Measurements from ENCODE around the gene RAD51B.
"Not testable (repeated sequence)": the region's sequence is repeated elsewhere in the genome, so short reads cannot be mapped to it uniquely, and the experiment has no call there.

Gene RAD51B

DNA sequence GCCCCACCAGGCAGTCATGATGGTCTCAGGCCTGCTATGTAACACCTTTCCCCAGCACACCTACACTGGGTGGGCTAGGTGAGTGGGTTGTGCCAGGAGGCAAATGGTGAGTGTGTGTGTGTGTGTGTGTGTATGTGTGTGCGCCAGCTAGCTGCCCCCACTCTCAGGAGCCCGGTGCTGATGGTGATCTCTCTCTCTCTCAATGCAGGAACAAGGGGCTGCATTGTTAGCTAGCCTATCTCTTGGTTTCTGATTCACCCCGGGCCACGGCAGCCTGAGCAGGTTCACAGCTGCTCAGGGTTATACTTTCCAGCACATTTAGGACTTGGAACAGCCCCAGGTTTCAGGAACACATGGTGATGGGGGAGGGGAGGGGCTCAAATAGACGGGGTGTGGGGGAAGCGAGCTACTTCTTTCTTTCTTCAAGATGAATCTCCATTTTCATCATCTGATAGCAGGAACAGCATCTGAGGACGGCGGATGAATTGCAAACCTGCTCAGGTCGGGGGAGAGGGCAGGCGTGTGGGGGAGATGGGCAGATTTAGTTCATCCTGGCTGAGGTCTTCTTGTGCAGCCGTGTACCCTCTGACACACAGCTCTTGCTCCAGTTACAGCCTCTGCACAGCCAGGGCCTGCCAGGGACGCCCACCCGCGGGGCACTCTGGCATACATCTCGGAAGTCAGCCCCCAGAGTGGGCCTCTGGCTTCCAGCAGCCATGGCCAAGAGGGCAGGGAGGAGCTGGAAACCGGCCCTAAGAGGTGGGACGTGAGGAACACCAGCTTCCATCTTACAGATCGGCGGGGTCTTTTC is 835.6 kb downstream of the RAD51B start:
- no peak for DNase-seq

DNA sequence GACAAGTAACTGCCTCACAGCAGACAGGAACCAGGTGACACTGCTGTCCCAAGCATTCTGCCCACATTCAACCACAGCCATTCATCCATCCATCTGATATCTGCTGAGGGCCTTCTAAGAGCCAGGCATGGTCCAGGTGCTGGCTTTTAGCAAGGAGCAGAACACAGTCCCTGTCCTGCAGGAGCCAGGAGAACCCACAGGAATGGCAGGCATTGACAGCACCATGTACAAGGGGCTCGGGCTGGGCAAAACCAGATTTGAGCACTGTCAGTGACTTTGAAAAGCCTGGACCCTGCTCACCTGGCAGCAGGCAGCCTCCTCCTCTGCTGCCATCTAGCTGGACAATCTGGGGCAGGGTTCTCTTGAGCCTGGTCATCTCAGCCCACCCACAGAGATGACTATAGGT is 836.3 kb downstream of the RAD51B start:
- peak; percentile 5 for DNase-seq

DNA sequence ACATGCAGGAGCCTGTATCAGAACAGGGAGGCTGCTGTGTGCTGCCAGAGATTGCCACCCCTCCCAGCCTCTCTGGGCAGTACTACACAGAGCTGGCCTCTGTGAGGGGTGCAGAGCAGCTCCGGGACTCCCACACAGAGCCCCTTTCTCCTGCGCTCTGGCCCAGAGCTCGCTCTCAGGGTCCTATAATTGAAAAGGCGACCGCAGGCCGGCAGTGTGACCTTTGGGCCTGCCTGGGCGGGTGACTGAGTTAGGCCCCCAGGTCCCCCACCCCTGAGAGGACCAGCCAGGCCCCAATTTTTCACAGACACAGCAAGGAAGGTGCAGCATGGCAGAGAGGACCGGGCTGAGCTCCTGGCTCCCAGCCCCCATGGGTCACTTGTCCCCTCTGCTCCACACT is 836.9 kb downstream of the RAD51B start:
- no peak for DNase-seq

- DNase-seq = no peak
These were observed 837.9 kb downstream of the RAD51B start for GRCh38 chr14:68657300-68658028.

GRCh38 chr14:68658029-68658509 is 838.5 kb downstream of the RAD51B start:
- no peak for DNase-seq

DNA sequence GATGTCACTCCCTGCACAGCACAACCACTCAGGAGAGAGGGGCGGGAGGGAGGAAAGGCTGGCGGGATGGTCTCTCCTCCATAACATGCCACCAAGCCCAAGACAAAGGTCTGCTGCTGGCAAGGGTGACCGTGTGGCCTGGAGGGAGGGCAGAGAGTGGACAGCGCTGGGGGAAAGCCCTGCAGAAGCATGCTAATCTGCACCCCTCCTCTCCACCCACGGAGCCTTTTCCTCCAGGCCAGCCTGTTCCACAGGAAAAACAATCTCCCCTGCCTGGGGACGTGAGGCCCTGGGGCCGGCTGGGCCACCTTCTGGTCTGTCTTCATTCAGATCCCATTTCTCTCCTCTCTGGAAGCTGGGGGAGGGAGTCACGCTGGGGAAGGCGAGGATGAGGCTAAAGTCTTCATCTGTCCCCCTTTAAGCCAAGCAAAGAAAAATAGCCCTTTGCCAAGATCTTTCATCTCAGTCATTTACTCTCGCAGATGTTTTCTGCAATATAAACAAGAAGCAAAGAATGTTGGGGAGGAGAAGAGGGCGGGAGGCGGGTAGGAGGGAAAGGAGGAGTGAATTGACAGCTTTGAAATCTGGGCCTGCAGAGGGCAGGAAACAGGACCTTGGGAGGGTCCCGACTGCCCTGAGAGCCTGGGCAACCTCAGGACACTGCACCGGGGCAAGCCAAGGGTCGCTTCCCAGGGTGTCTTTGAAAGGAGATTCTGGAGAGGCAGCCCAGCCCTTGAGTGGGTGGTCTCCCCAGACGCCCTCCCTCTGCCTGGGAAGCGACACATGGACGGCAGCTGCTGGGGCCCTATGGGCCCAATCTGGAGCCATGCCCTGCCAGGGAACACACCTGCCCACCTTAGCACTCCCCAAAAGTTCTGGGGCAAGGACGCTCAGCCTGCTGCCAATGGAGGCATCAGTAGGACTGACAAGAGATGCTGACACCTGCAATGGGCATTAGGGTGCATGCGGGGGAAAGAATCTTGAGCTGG is 839.7 kb downstream of the RAD51B start:
- no peak for DNase-seq

DNA sequence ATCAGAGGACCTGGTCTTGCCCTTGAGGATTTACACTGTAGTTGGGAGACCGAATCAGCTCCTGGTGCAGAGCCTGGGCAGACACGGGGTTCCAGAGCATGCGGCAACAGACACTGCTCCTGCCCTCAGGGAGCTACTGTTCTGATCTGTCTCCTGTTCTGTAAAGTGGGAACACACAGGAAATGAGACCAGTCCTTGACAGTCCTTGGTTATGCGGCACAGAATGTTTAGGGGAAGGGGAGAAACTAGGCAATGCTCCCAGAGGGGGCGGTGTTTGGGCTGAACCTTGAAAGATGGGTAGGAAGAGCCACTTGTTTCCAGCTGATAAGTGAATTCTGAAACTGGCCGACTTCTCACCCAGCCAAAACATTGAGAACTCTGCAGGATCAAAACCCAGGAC is 840.9 kb downstream of the RAD51B start:
- no peak for DNase-seq

- no peak for DNase-seq
These were observed 841.9 kb downstream of the RAD51B start for GRCh38 chr14:68661226-68662225.

GRCh38 chr14:68662392-68662791 is 842.8 kb downstream of the RAD51B start:
- no peak for DNase-seq

DNA sequence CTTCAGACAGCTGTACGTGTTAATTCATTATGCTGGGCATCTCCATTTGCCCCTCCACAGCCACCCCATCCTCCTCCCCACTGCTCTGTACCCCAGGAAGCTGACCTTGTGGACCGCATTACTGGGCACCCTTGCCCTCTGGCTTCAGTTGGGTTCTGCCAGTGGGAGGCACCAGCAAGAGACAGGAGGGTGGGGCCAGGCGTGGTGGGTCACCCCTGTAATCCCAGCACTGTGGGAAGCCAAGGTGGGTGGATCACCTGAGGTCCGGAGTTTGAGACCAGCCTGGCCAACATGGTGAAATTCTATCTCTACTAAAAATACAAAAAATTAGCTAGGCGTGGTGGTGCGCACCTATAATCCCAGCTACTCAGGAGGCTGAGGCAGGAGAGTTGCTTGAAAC is 843.2 kb downstream of the RAD51B start:
- DNase-seq = not testable (repeated sequence)

DNA sequence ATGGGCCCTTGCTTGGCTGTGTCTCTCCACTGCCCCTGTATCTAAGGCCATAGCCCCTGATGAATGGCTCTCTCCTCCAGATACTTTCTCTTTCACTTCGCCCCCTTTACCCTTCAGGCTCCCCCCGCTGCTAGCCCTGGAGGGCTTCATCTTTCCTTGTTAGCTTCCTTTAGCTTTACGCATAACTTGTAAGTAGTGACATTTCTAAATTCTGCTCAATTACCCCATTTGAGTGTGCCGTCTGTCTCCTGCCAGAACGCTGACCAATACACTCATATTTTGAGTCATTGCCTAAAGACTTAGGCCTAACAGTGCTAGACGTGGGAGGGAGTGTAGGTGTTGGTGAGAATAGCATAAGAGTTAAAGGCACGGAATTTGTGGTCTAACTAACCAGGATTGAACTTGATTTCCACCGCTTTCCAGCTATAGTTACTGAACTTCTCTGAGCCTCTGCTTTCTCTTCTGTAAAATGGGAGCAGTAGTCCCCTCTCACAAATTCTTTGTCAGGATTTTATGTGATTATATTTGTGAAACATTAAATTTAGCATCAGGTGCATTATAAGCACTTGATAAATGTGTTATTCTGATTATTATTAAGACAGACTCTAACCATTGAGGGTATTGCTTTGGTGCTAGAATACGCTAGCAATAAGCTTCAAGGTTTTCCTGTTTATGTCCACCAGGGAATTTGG is 844.0 kb downstream of the RAD51B start:
- no peak for DNase-seq

GRCh38 chr14:68664225-68664681 is 844.7 kb downstream of the RAD51B start:
- DNase-seq = no peak

GRCh38 chr14:68665131-68665530 is 845.6 kb downstream of the RAD51B start:
- DNase-seq = no peak

GRCh38 chr14:68665792-68666204 is 846.2 kb downstream of the RAD51B start:
- DNase-seq = no peak

- no peak for DNase-seq
These were observed 846.7 kb downstream of the RAD51B start for GRCh38 chr14:68666236-68666635.

DNA sequence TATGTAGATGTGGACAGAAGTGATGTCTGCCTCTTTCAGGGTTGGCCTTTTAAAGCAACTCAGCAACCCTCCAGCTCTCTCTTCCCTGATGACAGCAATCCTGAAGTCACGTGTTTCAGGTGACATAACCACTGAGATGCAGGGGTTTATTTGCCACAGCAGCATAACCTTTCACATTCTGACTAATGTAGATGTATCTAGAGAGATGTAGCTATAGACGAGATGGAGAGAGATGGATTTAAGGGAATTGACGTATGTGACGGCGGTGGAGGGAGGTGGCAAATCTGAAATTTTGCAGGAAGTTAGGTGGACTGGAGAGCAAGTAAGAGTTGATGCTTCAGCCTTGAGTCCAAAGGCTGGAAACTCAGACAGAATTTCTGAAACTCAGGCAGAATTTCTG is 847.3 kb downstream of the RAD51B start:
- no peak for DNase-seq

DNA sequence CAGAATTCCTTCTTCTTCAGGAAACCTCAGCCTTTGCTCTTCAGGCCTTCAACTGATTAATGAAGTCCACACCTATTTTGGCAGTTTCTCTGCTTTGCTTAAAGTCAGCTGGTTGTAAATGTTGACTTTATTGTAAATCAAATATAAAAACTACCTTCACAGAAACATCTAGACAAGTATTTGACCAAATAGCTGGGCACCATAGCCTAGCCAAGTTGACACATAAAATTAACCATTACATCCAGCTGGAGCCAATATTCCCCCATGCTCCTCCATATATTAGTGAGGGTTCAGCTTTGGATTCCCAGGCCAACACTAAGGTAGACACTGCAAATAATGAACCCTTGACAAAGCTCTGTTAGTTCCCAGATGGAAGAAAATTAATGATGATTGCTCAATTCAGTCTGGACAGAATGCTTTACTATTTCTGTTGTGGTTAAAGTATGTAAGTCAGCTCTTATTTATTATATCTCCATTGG is 847.8 kb downstream of the RAD51B start:
- DNase-seq = no peak

- DNase-seq = no peak
These were observed 848.4 kb downstream of the RAD51B start for GRCh38 chr14:68668028-68668427.

- no peak for DNase-seq
These were observed 849.0 kb downstream of the RAD51B start for GRCh38 chr14:68668531-68668930.

DNA sequence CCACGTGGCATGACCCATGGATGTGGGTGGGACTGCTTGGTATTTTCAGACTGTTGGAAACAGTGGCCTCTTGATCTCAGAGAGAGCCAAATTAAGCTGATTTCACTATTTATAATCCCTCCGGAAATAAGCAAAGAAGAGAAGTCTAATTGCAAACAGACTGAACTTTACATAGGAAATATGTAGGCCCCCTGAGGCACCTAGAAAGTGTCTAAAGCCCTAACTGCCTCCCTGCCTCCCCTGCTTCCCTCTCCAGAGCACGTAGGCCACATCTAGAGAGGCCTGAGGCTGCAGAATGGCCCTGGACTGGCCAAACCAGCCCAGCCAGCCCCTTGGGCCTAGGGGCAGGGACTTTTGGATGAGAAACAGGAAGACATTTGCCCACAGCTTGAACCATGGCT is 849.5 kb downstream of the RAD51B start:
- DNase-seq = no peak

All from DMS53 (cell line).